ENCODE data around the gene GPATCH8.

DNA sequence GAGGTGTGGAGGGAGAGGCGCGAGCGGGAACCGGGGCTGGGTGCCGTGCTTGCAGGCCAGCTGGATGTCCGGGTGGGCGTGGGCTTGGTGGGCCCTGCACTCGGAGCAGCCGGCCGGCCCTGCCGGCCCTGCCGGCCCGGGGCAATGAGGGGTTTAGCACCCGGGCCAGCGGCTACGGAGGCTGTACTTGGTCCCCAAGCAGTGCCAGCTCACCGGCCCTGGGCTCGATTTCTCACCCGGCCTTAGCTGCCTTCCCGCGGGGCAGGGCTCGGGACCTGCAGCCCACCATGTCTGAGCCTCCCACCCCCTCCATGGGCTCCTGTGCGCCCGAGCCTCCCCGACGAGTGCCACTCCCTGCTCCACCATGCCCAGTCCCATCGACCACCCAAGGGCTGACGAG lies 24.7 kb upstream of the GPATCH8 start:
- TF ChIP-seq CTCF (optimal IDR thresholded peaks at IDR 0.05 in 1 of 3, IDR thresholded peaks at IDR 0.05 in 1 of 3, conservative IDR thresholded peaks at IDR 0.05 in 1 of 3; ENCODE audit: extremely low read depth in 1 of 3, insufficient read depth in 2 of 3, low read length in 3 of 3) (no peak), EZH2 (IDR thresholded peaks at IDR 0.05; ENCODE audit: low read length) (no peak)

Data from keratinocyte (primary cell).